NOMO-1 treated with dmso at 0.1 percent for 144 hours (cell line): ENCODE data around the gene ARHGEF6.

Experiments
- DNase-seq: peaks from one replicate; lab custom pipeline; 2025; ENCODE audit not compliant: unreplicated experiment; lab: John Stamatoyannopoulos, UW

Gene ARHGEF6

GRCh38 chrX:136747003-136747986, 33.4 kb downstream of the ARHGEF6 start:
- DNase-seq: peak; percentile 51

- peak; percentile 22 for DNase-seq
Observed at GRCh38 chrX:136745215-136746173, 35.2 kb downstream of the ARHGEF6 start.

- DNase-seq: peak; percentile 61
Observed at GRCh38 chrX:136742721-136743379, 37.9 kb downstream of the ARHGEF6 start.

DNA sequence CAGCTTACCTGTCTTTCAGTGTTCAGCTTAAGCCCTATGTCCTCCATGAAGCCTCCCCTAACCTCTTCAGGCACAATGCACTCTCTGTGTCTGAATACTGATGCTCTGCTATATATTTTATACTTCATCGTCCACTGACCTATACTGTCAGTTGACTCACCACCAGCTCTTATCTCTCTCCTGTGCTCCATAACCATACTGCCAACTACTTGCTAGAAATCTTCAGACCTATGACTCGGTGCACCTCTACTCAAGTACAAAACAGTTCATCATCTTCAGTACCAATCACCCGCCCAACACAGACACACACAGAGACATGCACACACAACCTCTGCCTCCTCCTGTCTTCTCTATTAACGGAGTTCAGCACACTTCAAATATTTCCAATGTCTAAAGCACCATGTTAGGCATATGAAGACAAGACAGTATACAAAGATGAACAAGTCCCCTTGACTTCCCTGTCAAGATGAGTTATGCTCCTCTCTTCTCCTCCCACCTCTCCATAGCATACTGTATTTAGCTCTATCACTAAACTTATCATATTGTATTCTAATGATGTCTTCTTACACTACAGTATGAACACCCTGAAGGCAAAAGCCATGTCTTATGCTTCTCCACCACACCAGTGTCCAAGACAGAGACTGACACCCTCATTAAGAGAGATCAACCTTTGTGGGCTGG, 42.5 kb downstream of the ARHGEF6 start:
- DNase-seq: no peak

DNA sequence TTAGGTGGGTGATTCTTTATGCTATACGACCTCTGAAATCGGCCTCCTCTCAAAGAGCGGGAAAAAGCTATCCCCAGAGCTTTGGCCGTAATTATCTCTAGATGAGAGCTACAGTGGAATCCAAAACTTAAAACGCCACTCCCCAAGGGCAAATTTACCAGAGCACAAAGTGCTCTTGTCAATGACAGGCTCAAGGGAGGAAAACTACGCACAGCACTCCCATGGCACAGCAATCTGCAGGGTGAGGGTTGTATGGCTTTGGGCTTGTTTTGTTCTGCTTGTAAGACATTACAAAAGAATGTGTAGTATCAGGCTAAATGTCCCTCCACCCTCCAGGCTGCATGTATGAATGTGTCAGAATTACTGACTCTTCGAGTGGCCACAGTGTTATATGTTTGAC, 44.0 kb downstream of the ARHGEF6 start:
- DNase-seq: no peak

GRCh38 chrX:136735601-136736000, 45.1 kb downstream of the ARHGEF6 start:
- no peak for DNase-seq

GRCh38 chrX:136733613-136734012, 47.1 kb downstream of the ARHGEF6 start:
- DNase-seq: no peak

- DNase-seq: no peak
Observed at GRCh38 chrX:136731798-136732197, 48.9 kb downstream of the ARHGEF6 start.

GRCh38 chrX:136731207-136731782, 49.4 kb downstream of the ARHGEF6 start:
- no peak for DNase-seq

DNA sequence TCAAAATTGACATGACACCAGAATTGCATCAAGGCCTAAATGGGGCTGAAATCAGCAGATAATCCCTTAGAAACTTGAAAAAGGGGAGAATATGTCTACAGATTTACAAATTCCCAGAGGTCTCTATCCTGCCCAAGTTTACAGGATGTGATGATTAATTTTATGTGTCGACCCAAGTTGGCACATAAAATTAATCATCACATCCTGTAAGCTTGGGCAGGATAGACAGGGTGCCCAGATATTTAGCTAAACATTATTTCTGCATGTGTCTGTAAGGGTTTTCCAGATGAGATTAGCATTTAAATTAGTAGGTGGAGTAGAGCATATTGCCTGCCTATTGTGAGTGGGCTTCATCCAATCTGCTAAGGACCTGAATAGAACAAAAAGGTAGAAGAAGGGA, 52.3 kb downstream of the ARHGEF6 start:
- no peak for DNase-seq

DNA sequence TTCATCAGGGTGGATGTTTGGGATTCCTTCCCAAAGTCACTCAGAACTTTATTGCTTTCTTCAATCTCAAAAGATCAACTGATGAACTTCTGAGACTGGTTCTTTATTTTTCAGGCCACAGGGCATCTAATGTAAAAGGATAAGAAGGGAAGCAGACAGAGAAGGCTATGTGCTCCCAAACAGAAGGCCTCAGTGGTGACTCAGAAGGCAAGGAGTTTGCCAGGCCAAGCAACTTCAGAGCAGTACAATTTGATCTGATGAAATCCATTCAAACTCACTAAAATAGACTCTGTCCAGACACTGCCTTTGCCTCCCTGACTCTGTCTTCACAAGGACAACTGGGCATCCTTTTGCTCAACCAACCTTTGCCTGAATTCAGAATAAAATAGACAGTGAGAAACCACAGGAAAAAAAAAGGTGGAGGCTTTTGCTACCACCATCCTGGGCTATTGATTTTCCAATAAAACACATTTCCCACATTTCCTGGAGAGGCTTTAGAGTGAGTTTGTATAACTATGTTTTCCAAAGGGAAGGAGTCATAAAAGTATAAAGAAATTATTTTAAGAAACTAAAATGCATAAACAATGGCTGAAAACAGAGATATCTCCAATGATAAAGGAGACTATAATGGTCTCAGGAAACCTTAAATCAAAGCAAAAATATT, 55.2 kb downstream of the ARHGEF6 start:
- DNase-seq: no peak

DNA sequence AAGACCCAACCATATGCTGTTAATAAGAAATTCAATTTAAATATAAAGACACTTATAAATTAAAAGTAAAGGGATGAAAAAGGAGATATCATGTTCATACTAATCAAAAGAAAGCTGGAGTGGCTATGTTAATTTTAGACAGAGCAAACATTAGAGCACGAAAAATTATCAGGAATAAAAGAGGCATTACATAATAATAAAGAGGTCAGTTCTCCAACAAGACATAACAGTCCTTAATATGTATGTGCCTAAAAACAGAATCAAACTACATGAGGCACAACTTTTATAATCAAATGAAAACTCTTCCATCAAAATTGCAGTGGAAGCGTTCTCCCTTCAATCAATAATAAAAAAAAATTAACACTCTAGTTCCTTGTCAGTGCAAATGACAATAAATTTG, 62.6 kb downstream of the ARHGEF6 start:
- DNase-seq: no peak

- DNase-seq: peak; percentile 44
Observed at GRCh38 chrX:136714626-136715599, 65.8 kb downstream of the ARHGEF6 start.

GRCh38 chrX:136712650-136713310, 68.0 kb downstream of the ARHGEF6 start:
- no peak for DNase-seq

GRCh38 chrX:136711147-136711546, 69.6 kb downstream of the ARHGEF6 start:
- DNase-seq: no peak

- no peak for DNase-seq
Observed at GRCh38 chrX:136710325-136710951, 70.3 kb downstream of the ARHGEF6 start.

DNA sequence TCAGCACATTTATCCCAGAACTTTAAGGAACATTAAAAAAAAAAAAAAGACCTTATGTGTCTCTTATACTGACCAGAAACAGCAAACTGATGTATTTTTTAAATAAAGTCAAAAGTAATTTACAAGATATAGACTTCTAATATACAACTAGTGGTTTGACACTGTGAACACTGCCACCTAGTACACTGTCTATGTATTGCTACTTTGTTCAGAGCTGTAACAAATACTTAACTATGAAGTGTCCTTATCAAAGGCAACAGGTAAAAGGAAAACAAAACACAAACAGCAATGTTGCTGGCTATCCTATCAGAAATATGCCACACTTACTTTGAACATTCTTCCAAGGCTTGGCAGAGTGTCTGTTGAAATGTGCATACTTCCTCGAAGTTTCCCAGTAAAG, 72.4 kb downstream of the ARHGEF6 start:
- no peak for DNase-seq
